ENCODE data around the gene NKAP. TPM values are rescaled to one million over a fixed set of nuclear protein-coding genes. Genes with fewer than 3 reads are reported as not detected.

Gene NKAP
- total and polyA plus RNA-seq, 2 of the 13 experiments (the other 11 are each of a cell fraction or from before 2014, with no cell fraction given): 3.6 to 6.1 TPM

GRCh38 chrX:119880552-119881437 is 62.8 kb downstream of the NKAP start (continued):
- TF ChIP-seq HNF1A (IDR thresholded peaks at IDR 0.05; ENCODE audit: low read depth) (no peak), HNF1A (CRISPR knock-in tag; IDR thresholded peaks at IDR 0.05; ENCODE audit: borderline replicate concordance) (no peak)

- no peaks in the 10 kb centered on the region for H3K4me1 ChIP-seq (ENCODE audit: insufficient read depth, low read length)
- intact Hi-C loops (cut with micrococcal nuclease; ENCODE audit: unreplicated experiment) (no loop called here), in situ Hi-C loops (cut with HindIII; ENCODE audit: extremely low pct_ligation_motif_present, low pct_unique_long_range_greater_than_20kb) (no loop called here)
- no peaks in the 10 kb centered on the region for H4K20me1 ChIP-seq (ENCODE audit: insufficient read depth, low read length)
- no peak overlapping the region for H3K27ac ChIP-seq (ENCODE audit: extremely low read length, insufficient read depth, low read length)
- H3K27me3 ChIP-seq (ENCODE audit: control insufficient read depth in 1 of 2, insufficient read depth in 2 of 2, low read length in 2 of 2): no peaks in the 10 kb centered on the region
- ATAC-seq (no peak; the same call in 2 of the 3 replicates), FAIRE-seq (no peak), DNase-seq (ENCODE audit: low spot score) (no peak)
- H3K4me2 ChIP-seq (ENCODE audit: low read depth, low read length): no peak overlapping the region
- 97% methylated on average over 5 of the region's 5 CpGs for WGBS (ENCODE audit: low lambda C conversion rate)
- H3K4me3 ChIP-seq (replicated peaks in 1 of 3; ENCODE audit: insufficient read depth in 1 of 3, low read depth in 2 of 3, low read length in 3 of 3): no peak overlapping the region
- H2AFZ ChIP-seq (ENCODE audit: low read length): no peak overlapping the region
- H3K36me3 ChIP-seq (replicated peaks in 1 of 2; ENCODE audit: control insufficient read depth in 1 of 2, insufficient read depth in 2 of 2, low read length in 2 of 2): peaks cover 0 to under 1% of the 10 kb centered on the region in 2 experiments; a peak in 1 of 5 replicates
- CTCF ChIA-PET (ENCODE audit: low intra/inter-chr PET ratio, low total read pairs): interaction anchor here (1.2 kb wide), 1 partner anchor 152 kb away, joined by 3 read pairs; no protein-coding TSS in a partner anchor
- no peak overlapping the region for H3K9ac ChIP-seq (ENCODE audit: insufficient read depth, low read depth, low read length)
- TF ChIP-seq ZNF644 (CRISPR knock-in tag; IDR thresholded peaks at IDR 0.05; ENCODE audit: low read depth) (no peak), ZIK1 (CRISPR knock-in tag; IDR thresholded peaks at IDR 0.05; ENCODE audit: borderline replicate concordance, low read depth) (no peak), GLMP (CRISPR knock-in tag; IDR thresholded peaks at IDR 0.05; ENCODE audit: borderline replicate concordance) (no peak), MAF1 (CRISPR knock-in tag; IDR thresholded peaks at IDR 0.05; ENCODE audit: borderline replicate concordance) (no peak), ZNF367 (CRISPR knock-in tag; IDR thresholded peaks at IDR 0.05; ENCODE audit: borderline replicate concordance) (no peak)
- no peaks in the 10 kb centered on the region for H3K79me2 ChIP-seq (ENCODE audit: insufficient read depth, low read length)
- POLR2A ChIA-PET: interaction anchor here (0.6 kb wide), 1 partner anchor 313 kb away, joined by 3 read pairs; no protein-coding TSS in a partner anchor
- no TSS peak for BruUV-seq (replicated peaks)
- no peaks in the 10 kb centered on the region for H3K9me3 ChIP-seq (ENCODE audit: low read length)
Measured at GRCh38 chrX:119880076-119880475, 63.5 kb downstream of the NKAP start.

Data from HepG2 (cell line).